Neuronal stem cell (in vitro differentiated cells): Measurements from ENCODE around the gene CDK14.

Source experiments
- DNase-seq: peaks from one replicate; pipeline ENCODE4 v3.0.0-alpha.2; 2013; ENCODE audit warnings: low spot score
- H2AFZ ChIP-seq: one replicate; pipeline ENCODE4 v1.6.1; 2013; ENCODE audit warnings: mild to moderate bottlenecking, low read length, inconsistent platforms
- H2AK5ac ChIP-seq: 2 replicates; pipeline ENCODE4 v1.6.1; 2013; ENCODE audit warnings: low read depth, mild to moderate bottlenecking, inconsistent platforms, low read length, moderate library complexity, mixed read lengths
- H2BK120ac ChIP-seq: 2 replicates; pipeline ENCODE4 v1.6.1; 2013; ENCODE audit warnings: low read depth, mild to moderate bottlenecking, inconsistent platforms, low read length, moderate library complexity, mixed read lengths
- H2BK12ac ChIP-seq: one replicate; pipeline ENCODE4 v1.6.1; 2013; ENCODE audit warnings: low read length, inconsistent platforms
- H2BK15ac ChIP-seq: 2 replicates; pipeline ENCODE4 v1.6.1; 2013; ENCODE audit warnings: mild to moderate bottlenecking, low read length, inconsistent platforms, mixed read lengths
- H2BK5ac ChIP-seq: one replicate; pipeline ENCODE4 v1.6.1; 2013; ENCODE audit warnings: inconsistent platforms, mild to moderate bottlenecking, low read length, moderate library complexity
- H3K14ac ChIP-seq: one replicate; pipeline ENCODE4 v1.6.1; 2013; ENCODE audit warnings: low read length, inconsistent platforms
- H3K18ac ChIP-seq: 2 replicates; pipeline ENCODE4 v1.6.1; 2013; ENCODE audit warnings: low read length, inconsistent platforms
- H3K23ac ChIP-seq: 2 replicates; pipeline ENCODE4 v1.6.1; 2013; ENCODE audit warnings: low read depth, mild to moderate bottlenecking, mixed read lengths, low read length, inconsistent platforms; ENCODE audit not compliant: poor library complexity
- H3K27ac ChIP-seq: replicated peaks from 3 replicates; pipeline ENCODE4 v1.5.1; 2013; ENCODE audit warnings: low read length, inconsistent platforms
- H3K27me3 ChIP-seq, 3 experiments: 2 replicates each; pipeline ENCODE4 v1.6.1; 2013; ENCODE audit warnings: low read length in 3 of 3, mild to moderate bottlenecking in 2 of 3, inconsistent platforms in 1 of 3, low read depth in 1 of 3, mixed read lengths in 1 of 3, moderate library complexity in 1 of 3; ENCODE audit not compliant: control insufficient read depth in 3 of 3, insufficient read depth in 3 of 3
- H3K36me3 ChIP-seq, 2 donors: replicated peaks in 1 of 2; 2 replicates each; pipeline ENCODE4 v1.6.1; 2013; ENCODE audit warnings: low read length in 2 of 2; ENCODE audit not compliant: control insufficient read depth in 2 of 2, insufficient read depth in 2 of 2
- H3K4ac ChIP-seq: 2 replicates; pipeline ENCODE4 v1.6.1; 2013; ENCODE audit warnings: inconsistent platforms, mild to moderate bottlenecking, low read length, moderate library complexity
- H3K4me1 ChIP-seq, 2 donors: 1 replicate in 1 of 2; 2 replicates in 1 of 2; pipeline ENCODE4 v1.6.1; 2013; ENCODE audit warnings: low read length in 2 of 2, low read depth in 1 of 2; ENCODE audit not compliant: control insufficient read depth in 2 of 2, insufficient read depth in 1 of 2
- H3K4me2 ChIP-seq: one replicate; pipeline ENCODE4 v1.6.1; 2013; ENCODE audit warnings: mild to moderate bottlenecking, low read length, inconsistent platforms; ENCODE audit not compliant: insufficient read depth, poor library complexity, severe bottlenecking
- H3K4me3 ChIP-seq, 2 donors: 2 replicates each; pipeline ENCODE4 v1.5.1; 2013; ENCODE audit warnings: low read length in 2 of 2, mild to moderate bottlenecking in 2 of 2, inconsistent platforms in 1 of 2, moderate library complexity in 1 of 2
- H3K79me1 ChIP-seq: one replicate; pipeline ENCODE4 v1.6.1; 2013; ENCODE audit warnings: low read depth, mild to moderate bottlenecking, inconsistent platforms, low read length, moderate library complexity
- H3K9ac ChIP-seq: one replicate; pipeline ENCODE4 v1.6.1; 2013; ENCODE audit warnings: mild to moderate bottlenecking, low read depth, low read length, inconsistent platforms; ENCODE audit not compliant: poor library complexity
- H3K9me3 ChIP-seq, 2 donors: replicated peaks in 1 of 2; 2 replicates each; pipeline versions ENCODE3 to v1.6.1; 2013; ENCODE audit warnings: low read length in 2 of 2, mild to moderate bottlenecking in 2 of 2, inconsistent platforms in 1 of 2, low read depth in 1 of 2, mixed read lengths in 1 of 2, moderate library complexity in 1 of 2; ENCODE audit not compliant: control insufficient read depth in 2 of 2, insufficient read depth in 1 of 2
- H4K8ac ChIP-seq: one replicate; pipeline ENCODE4 v1.6.1; 2013; ENCODE audit warnings: low read depth, mild to moderate bottlenecking, inconsistent platforms, low read length, moderate library complexity
- H4K91ac ChIP-seq: one replicate; pipeline ENCODE4 v1.6.1; 2013; ENCODE audit warnings: low read length, low read depth, mild to moderate bottlenecking, inconsistent platforms; ENCODE audit not compliant: poor library complexity
- WGBS, 2 donors: extraction: QIAGEN DNeasy Blood & Tissue Kit; methylation state at CpG; one replicate each; pipeline ENCODE4 v1.1.7; 2013; ENCODE audit warnings: missing lambda C conversion rate in 2 of 2, mixed read lengths in 1 of 2; ENCODE audit not compliant: insufficient read length in 2 of 2, insufficient replicate concordance in 1 of 2; ENCODE audit errors: extremely low coverage in 2 of 2; 5-methylcytosine and 5-hydroxymethylcytosine counted together

Gene CDK14

DNA sequence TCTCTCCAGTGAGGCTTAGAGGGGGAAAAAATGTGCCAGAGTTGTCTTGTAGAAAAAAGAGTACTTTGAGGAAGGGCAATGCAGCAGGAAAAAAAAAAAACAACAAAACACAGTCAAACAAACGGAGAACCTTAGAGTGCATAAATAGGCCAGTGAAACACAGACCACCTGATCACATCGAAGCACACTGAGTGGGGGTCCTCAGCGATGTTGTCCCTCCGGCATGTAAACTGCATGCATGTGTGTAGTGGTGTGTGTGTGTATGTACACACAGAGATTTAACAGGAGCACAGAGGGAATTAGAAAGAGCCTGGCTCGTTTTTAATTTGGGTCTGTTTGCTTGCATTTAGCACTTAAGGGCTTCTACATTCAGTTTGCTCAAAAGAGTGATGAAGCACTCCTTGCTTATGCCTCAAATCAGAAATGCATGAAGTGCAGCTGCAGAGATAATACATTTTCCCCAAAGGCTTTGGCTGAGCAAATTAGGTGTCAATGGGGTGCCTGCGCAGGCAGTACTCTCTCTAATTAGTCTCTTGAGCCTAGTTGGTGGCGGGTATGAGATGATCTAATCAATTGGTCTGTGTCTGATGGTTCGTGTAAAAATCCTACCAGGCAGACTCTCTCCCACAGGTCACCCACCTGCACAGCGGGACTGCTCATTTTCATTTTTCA lies 605.5 kb downstream of the CDK14 start:
- Histone ChIP-seq H3K23ac (no peak overlapping the region), H4K91ac (no peak overlapping the region), H2AFZ (peak overlapping the region; percentile 2), H2BK5ac (no peak overlapping the region), H3K18ac (no peak overlapping the region), H3K9ac (no peak overlapping the region), H3K4me1 (peaks cover 2 to 4% of the 10 kb centered on the region in 2 donors), H3K4ac (no peak overlapping the region), H3K9me3 (peaks cover 0 to 14% of the 10 kb centered on the region in 2 donors), H3K4me2 (peak overlapping the region; percentile 28), H3K79me1 (no peaks in the 10 kb centered on the region), H2BK15ac (no peak overlapping the region), H3K27me3 (no peaks in the 10 kb centered on the region), H2AK5ac (no peak overlapping the region), H3K36me3 (no peaks in the 10 kb centered on the region), H3K14ac (no peak overlapping the region), H3K27ac (peak overlapping the region; percentile 63), H2BK12ac (no peak overlapping the region), H4K8ac (no peak overlapping the region), H2BK120ac (no peak overlapping the region), H3K4me3 (no peak overlapping the region)
- WGBS, 2 donors = no CpG with 5 or more reads among the region's 9 CpGs
- DNase-seq = peak; percentile 27

DNA sequence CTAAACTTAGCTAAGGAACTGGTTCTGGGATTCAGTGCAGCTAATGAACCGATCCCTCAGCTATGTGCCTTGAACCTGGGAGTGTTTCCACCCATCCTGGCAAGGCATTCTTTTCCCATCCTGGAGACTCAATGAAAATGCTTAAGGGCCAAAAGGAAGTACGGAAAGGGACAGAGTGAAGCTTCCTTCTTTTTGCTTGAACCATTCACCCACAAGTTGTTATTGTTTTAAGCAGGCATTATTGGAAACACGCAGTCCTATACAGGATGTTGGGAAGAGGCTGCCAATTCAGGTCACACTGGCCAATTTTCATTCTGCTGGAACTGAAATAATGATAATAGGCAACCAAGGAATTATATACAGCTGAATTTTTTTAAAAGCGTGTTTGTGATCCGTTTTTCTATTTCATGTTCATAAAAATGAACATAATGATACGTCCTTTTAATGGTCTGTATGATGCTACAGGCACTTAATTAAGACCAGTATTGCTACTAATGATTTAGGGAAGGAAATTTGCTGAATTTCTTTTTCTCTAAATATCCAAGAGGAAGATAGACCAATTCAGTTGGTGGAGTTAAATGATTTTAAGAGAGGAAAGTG lies 610.3 kb downstream of the CDK14 start:
- peaks cover 2% of the 10 kb centered on the region in 2 donors for H3K4me1 ChIP-seq
- no peak overlapping the region for H3K27ac ChIP-seq
- H3K14ac ChIP-seq = no peak overlapping the region
- no peak overlapping the region for H3K23ac ChIP-seq
- H3K18ac ChIP-seq = no peak overlapping the region
- DNase-seq = no peak
- no peak overlapping the region for H2BK5ac ChIP-seq
- no peak overlapping the region for H2BK15ac ChIP-seq
- WGBS, 2 donors = no CpG with 5 or more reads among the region's 6 CpGs
- no peak overlapping the region for H4K91ac ChIP-seq
- no peak overlapping the region for H3K4me3 ChIP-seq
- peaks cover 0 to 15% of the 10 kb centered on the region in 2 donors for H3K36me3 ChIP-seq
- H3K4ac ChIP-seq = no peak overlapping the region
- H2AK5ac ChIP-seq = no peak overlapping the region
- H3K4me2 ChIP-seq = no peak overlapping the region
- H3K9me3 ChIP-seq = peaks cover 0 to 14% of the 10 kb centered on the region in 2 donors
- H3K79me1 ChIP-seq = no peaks in the 10 kb centered on the region
- no peak overlapping the region for H2BK120ac ChIP-seq
- H3K27me3 ChIP-seq = no peaks in the 10 kb centered on the region
- H3K9ac ChIP-seq = no peak overlapping the region
- H4K8ac ChIP-seq = no peak overlapping the region
- no peak overlapping the region for H2BK12ac ChIP-seq
- H2AFZ ChIP-seq = no peak overlapping the region

DNA sequence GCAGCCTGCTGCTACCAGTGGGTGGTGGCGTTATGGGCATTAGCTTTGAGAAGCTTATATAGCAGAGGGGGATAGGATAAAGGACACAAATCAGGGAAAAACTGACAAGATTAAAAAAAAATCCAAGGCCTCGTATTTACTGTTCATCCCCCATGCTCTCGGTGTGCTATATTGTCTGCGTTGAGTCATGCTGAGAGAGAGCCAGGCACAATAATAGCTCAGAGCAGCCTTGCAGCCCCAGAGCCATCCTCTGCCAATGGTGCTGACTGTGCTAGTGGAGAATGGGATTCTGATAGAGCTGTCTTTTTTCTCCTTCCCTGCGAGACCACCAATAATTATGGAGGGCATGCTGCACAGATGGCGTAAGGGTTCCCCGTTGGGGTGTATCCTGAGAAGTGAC lies 616.5 kb downstream of the CDK14 start:
- no peak overlapping the region for H3K4ac ChIP-seq
- whole genome bisulfite sequencing, 2 donors = no CpG with 5 or more reads among the region's 7 CpGs
- H2BK120ac ChIP-seq = no peak overlapping the region

DNA sequence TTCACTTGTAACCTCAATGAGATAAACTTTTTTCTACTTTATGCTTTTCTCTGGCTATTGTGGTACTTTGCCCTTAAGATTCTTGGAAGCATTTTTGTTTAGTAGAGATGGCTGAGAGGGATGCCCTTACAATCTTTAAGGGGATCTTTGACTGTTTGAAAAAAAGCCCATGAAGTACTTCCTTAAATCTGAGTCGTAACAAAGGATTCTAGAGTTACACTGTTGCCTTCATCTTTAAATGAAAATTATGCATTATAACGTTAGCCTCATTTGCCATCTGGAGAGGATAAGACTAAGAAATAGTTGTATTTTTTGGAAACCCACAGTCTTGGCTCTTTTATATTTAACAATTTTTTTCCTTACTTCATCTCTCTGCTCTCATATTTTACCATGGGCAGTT lies 630.3 kb downstream of the CDK14 start:
- Histone ChIP-seq H2BK5ac (no peak overlapping the region), H3K27me3 (no peaks in the 10 kb centered on the region), H3K36me3 (no peaks in the 10 kb centered on the region), H3K23ac (no peak overlapping the region), H3K18ac (no peak overlapping the region), H3K9ac (no peak overlapping the region), H3K9me3 (peaks cover 0 to 3% of the 10 kb centered on the region in 2 donors), H2BK12ac (no peak overlapping the region), H3K4me2 (no peak overlapping the region), H2AK5ac (no peak overlapping the region), H2BK15ac (no peak overlapping the region), H4K91ac (no peak overlapping the region), H3K27ac (no peak overlapping the region), H3K4me1 (peaks cover 0 to 11% of the 10 kb centered on the region in 2 donors), H2AFZ (no peak overlapping the region), H3K4ac (no peak overlapping the region), H3K4me3 (no peak overlapping the region), H3K79me1 (no peaks in the 10 kb centered on the region), H3K14ac (no peak overlapping the region), H4K8ac (no peak overlapping the region), H2BK120ac (no peak overlapping the region)
- DNase-seq = no peak
- no CpG with 5 or more reads among the region's 2 CpGs for WGBS, 2 donors

More for the DNA sequence above, 616.5 kb downstream of the CDK14 start:
- Histone ChIP-seq H3K4me1 (peaks cover 6 to 7% of the 10 kb centered on the region in 2 donors), H2AFZ (no peak overlapping the region), H2BK12ac (no peak overlapping the region), H3K27ac (no peak overlapping the region), H4K91ac (no peak overlapping the region), H3K23ac (no peak overlapping the region), H3K18ac (peak overlapping the region; percentile 46), H3K9me3 (no peaks in the 10 kb centered on the region), H3K4me3 (no peak overlapping the region), H2BK5ac (no peak overlapping the region), H4K8ac (no peak overlapping the region), H3K4me2 (no peak overlapping the region), H2AK5ac (no peak overlapping the region), H3K27me3 (no peaks in the 10 kb centered on the region), H3K14ac (no peak overlapping the region), H3K36me3 (peaks cover 0 to 10% of the 10 kb centered on the region in 2 donors), H3K9ac (no peak overlapping the region), H2BK15ac (no peak overlapping the region), H3K79me1 (no peaks in the 10 kb centered on the region)
- DNase-seq = no peak
